ENCODE data around the gene RPL15.

- TF ChIP-seq CTCF (conservative IDR thresholded peaks at IDR 0.05 in 1 of 2, IDR thresholded peaks at IDR 0.05 in 1 of 2; ENCODE audit: low read depth in 1 of 2, low read length in 2 of 2) (no peak), EZH2 (IDR thresholded peaks at IDR 0.05; ENCODE audit: low read length, missing control alignments) (no peak)
Observed at GRCh38 chr3:23909341-23909740, 7.6 kb upstream of the RPL15 start.
